Natural killer cell treated with Interleukin-12 subunit alpha and Interleukin-12 subunit beta and Interleukin-15 and Interleukin-18, amount 100 ng/mL, for 72 hours (primary cell): ENCODE measurements around the gene ZNF182. TPM values are rescaled to one million over a fixed set of nuclear protein-coding genes. Genes with fewer than 3 reads are reported as not detected.
"Not testable (repeated sequence)": the region's sequence is repeated elsewhere in the genome, so short reads cannot be mapped to it uniquely, and the experiment has no call there.

ENCODE experiments used
- ATAC-seq, 2 donors: fragments of 150-1000 bp; cut with Tn5 transposase in 1 of 2; sonication (Bioruptor Pico), chemical (Tn5 transposase) in 1 of 2; 2 replicates each; pipeline ENCODE4 v1.10.0; 2021
- DNase-seq: peaks from one replicate; pipeline ENCODE4 v3.0.0; 2022; ENCODE audit warnings: low spot score
- H3K27ac Mint-ChIP-seq, 2 donors: 1 replicate in 1 of 2; 2 replicates in 1 of 2; pipeline ENCODE4 v1.8.0; 2022; ENCODE audit warnings: mixed read lengths in 2 of 2, mild to moderate bottlenecking in 1 of 2, moderate library complexity in 1 of 2
- H3K27me3 Mint-ChIP-seq, 2 donors: 1 replicate in 1 of 2; 2 replicates in 1 of 2; pipeline ENCODE4 v1.8.0; 2022; ENCODE audit warnings: mixed read lengths in 2 of 2
- H3K36me3 Mint-ChIP-seq: one replicate; pipeline ENCODE4 v1.8.0; 2022; ENCODE audit warnings: mixed read lengths
- H3K4me1 Mint-ChIP-seq, 2 donors: 1 replicate in 1 of 2; 2 replicates in 1 of 2; pipeline ENCODE4 v1.8.0; 2022; ENCODE audit warnings: low read depth in 2 of 2, mixed read lengths in 2 of 2, mild to moderate bottlenecking in 1 of 2
- H3K4me3 Mint-ChIP-seq: one replicate; pipeline ENCODE4 v1.8.0; 2022; ENCODE audit warnings: mixed read lengths
- H3K9me3 Mint-ChIP-seq: 2 replicates; pipeline ENCODE4 v1.8.0; 2022; ENCODE audit warnings: mixed read lengths
- total RNA-seq, 2 donors: library from RNA; stranded (reverse); gene quantifications; one replicate each; pipeline ENCODE4 v1.2.3, GENCODE V29; 2022

Gene ZNF182
- 1 to 10 TPM; 6.9 to 7.0 TPM for total RNA-seq

DNA sequence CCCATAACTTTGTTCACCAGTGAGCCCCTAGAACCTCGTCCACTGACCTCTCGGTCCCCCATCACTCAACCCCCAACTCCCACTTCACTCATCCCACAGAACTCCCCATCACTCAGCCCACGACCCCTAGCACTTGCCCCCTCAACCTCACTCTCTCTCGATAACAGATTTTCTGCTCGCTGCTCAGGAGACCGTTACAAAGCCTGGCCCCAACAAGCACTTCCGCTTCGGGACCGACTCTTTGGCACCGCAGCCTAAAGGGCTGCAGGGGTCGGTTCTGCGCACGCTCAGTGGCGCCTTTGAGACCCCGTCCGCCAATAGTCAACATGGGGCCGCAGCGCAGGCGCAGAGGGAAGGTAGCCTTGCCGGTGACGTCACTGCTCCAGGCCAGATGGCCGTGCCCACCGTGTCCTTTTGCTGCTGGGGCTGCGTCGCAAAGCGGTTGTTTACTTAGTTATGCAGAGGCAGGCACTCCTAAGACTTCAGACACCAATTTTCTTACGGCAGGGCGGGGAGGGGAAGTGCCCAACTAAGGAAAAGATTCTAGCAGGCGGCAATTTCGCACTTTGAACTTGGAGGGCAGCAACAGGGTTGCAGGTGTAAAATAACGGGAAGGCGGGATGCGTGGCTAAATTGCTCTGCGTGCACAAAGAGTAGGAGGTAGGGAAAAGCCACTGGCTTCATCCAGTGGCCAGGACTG, at the start of gene ZNF182:
ZNF182 (minus strand) TSS at position 232 of the 700 bp plus-strand sequence. CDS start 1,380 bp downstream, outside the sequence.
- H3K27ac Mint-ChIP-seq = peak within 1 kb of the TSS; percentile 94 to 98
- no peaks in the 10 kb centered on the region for H3K9me3 Mint-ChIP-seq
- DNase-seq = peak; percentile 91
- H3K27me3 Mint-ChIP-seq = peaks cover 0 to 3% of the 10 kb centered on the region in 2 donors
- H3K4me1 Mint-ChIP-seq = peaks cover 13 to 15% of the 10 kb centered on the region in 2 donors
- ATAC-seq = peak; percentile 96 to 98
- no peaks in the 10 kb centered on the region for H3K36me3 Mint-ChIP-seq
- peak within 1 kb of the TSS; percentile 99 for H3K4me3 Mint-ChIP-seq

DNA sequence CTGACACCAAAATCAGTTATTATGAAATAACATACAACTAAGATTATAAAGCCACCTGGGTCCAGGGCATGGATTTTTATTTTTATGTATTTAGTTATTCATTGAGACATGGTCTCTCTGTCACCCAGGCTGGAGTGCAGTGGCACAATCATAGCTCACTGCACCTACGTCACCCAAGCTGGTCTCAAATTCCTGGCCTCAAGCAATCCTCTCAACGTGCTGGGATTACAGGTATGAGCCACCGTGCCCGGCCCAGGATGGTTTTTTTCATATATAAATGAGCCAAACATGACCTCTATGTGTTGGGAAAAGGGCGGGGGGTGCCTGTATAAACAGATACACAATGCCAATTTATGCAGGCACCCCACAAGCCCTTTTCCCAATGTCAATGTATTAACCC, 43.1 kb upstream of the ZNF182 start:
- no peak overlapping the region for H3K27ac Mint-ChIP-seq
- peaks cover 0 to 5% of the 10 kb centered on the region in 2 donors for H3K27me3 Mint-ChIP-seq
- DNase-seq (no peak), ATAC-seq (no peak)
- no peaks in the 10 kb centered on the region for H3K4me1 Mint-ChIP-seq
- H3K36me3 Mint-ChIP-seq = no peaks in the 10 kb centered on the region
- H3K4me3 Mint-ChIP-seq = no peak overlapping the region
- H3K9me3 Mint-ChIP-seq = no peaks in the 10 kb centered on the region

DNA sequence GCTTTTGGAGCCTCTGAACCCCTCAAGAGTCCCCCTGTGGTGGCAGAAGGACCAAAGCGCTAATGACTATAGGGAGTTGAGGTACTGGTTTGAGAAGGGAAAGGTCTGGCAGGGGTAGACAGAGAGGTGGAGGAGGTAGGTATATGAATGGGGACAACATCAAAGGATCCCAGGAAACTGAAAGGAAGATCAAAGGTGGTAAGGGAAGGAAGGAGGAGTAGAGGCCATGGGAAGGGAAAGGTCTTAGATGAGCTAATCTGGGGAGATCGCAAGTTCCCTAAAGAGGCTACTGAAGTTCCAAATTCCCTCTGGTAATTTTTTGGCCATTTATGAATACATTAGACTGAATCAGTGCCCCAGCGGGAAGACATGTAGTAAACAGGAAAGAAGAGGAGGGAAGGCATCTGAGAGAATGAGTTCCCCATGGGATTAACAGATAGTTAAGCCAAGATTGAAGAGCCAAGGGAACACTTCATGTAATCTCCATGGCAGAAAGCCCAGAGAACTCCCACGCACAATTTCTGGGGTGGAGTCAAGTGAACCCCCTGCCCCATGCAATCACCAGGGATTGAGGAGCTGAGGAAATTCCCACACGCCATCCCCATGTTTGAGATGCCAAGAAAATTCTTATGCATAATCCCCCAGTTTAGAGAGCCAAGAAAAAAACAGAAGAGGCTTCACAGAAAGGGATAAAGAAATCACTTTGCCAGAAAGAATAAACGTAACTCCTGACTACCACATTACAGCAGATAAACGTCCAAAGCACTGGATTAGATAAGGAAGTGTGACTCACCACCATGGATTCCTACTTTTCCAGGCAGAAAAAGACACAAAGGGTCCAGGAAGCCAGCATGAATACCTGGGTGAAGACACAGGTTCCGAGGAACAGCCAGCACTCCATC, 41.9 kb upstream of the ZNF182 start:
- H3K36me3 Mint-ChIP-seq = no peaks in the 10 kb centered on the region
- no peaks in the 10 kb centered on the region for H3K9me3 Mint-ChIP-seq
- H3K27me3 Mint-ChIP-seq = peaks cover 0 to 5% of the 10 kb centered on the region in 2 donors
- no peak overlapping the region for H3K4me3 Mint-ChIP-seq
- H3K27ac Mint-ChIP-seq = no peak overlapping the region
- no peaks in the 10 kb centered on the region for H3K4me1 Mint-ChIP-seq
- no peak for ATAC-seq
- no peak for DNase-seq

- ATAC-seq (no peak), DNase-seq (no peak)
- H3K9me3 Mint-ChIP-seq = no peaks in the 10 kb centered on the region
- H3K36me3 Mint-ChIP-seq = no peaks in the 10 kb centered on the region
- peaks cover 0 to 9% of the 10 kb centered on the region in 2 donors for H3K27me3 Mint-ChIP-seq
- H3K27ac Mint-ChIP-seq = no peak overlapping the region
- H3K4me1 Mint-ChIP-seq = no peaks in the 10 kb centered on the region
- no peak overlapping the region for H3K4me3 Mint-ChIP-seq
Observed at GRCh38 chrX:48043056-48043455, 39.3 kb upstream of the ZNF182 start.

DNA sequence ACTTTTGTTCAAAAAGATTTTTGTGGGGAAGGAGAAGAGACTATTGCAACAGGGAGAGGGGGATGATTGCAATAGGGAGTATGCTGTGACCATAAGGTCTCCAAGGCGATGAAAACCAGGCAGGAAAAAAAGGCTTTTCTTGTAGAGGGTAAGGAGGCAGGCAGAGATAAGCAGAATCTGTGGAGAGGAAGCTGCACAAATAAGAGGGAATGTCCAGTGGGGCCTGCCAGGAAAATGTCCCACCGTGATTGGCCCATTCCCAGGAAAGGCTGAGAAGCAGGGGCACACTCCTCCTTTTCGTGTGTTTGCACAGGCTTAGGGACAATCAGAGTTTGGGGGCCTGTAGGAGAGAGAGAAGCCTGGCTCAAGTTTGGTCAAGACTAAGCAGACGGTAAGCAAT, 32.1 kb upstream of the ZNF182 start:
- Mint-ChIP-seq H3K27ac (no peak overlapping the region), H3K9me3 (no peaks in the 10 kb centered on the region), H3K4me1 (no peaks in the 10 kb centered on the region), H3K36me3 (no peaks in the 10 kb centered on the region), H3K27me3 (peaks cover 0 to 8% of the 10 kb centered on the region in 2 donors), H3K4me3 (no peak overlapping the region)
- DNase-seq = no peak
- ATAC-seq = no peak

GRCh38 chrX:48030641-48031173, 26.9 kb upstream of the ZNF182 start:
- H3K27ac Mint-ChIP-seq, ATAC-seq, H3K9me3 Mint-ChIP-seq, H3K4me3 Mint-ChIP-seq, DNase-seq, H3K27me3 Mint-ChIP-seq, H3K4me1 Mint-ChIP-seq, H3K36me3 Mint-ChIP-seq: not testable (repeated sequence)

GRCh38 chrX:48030237-48030636, 26.4 kb upstream of the ZNF182 start:
- ATAC-seq = no peak
- no peaks in the 10 kb centered on the region for H3K9me3 Mint-ChIP-seq
- no peak overlapping the region for H3K27ac Mint-ChIP-seq

GRCh38 chrX:48028091-48028490, 24.3 kb upstream of the ZNF182 start:
- Mint-ChIP-seq H3K9me3 (no peaks in the 10 kb centered on the region), H3K4me3 (no peak overlapping the region), H3K27me3 (no peaks in the 10 kb centered on the region), H3K27ac (no peak overlapping the region), H3K36me3 (no peaks in the 10 kb centered on the region), H3K4me1 (peaks cover 7 to 8% of the 10 kb centered on the region in 2 donors)
- DNase-seq (no peak), ATAC-seq (no peak)

More at GRCh38 chrX:48030237-48030636, 26.4 kb upstream of the ZNF182 start:
- H3K36me3 Mint-ChIP-seq = no peaks in the 10 kb centered on the region
- H3K4me3 Mint-ChIP-seq = no peak overlapping the region
- DNase-seq = no peak
- H3K4me1 Mint-ChIP-seq = peaks cover 7 to 8% of the 10 kb centered on the region in 2 donors
- no peaks in the 10 kb centered on the region for H3K27me3 Mint-ChIP-seq

DNA sequence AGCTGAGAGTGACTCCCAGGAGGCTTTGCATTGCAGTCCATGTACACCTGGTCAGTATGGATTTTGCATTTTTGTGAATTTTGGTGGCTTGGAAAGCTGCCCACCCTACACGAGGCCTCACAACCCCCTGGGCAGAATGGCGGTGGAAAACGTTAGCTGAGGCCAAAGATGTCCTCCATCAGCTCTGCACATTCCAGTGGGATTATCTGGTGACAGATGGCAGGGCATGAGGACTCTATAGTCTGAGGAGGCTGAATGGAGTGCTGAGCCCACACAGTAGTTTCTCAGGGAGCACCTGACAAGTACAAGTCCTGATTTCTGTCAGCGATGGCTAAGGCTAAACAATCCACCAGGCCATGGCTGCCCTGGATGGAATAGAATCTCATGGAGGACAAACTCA, 23.8 kb upstream of the ZNF182 start:
- not testable (repeated sequence) for H3K27me3 Mint-ChIP-seq

DNA sequence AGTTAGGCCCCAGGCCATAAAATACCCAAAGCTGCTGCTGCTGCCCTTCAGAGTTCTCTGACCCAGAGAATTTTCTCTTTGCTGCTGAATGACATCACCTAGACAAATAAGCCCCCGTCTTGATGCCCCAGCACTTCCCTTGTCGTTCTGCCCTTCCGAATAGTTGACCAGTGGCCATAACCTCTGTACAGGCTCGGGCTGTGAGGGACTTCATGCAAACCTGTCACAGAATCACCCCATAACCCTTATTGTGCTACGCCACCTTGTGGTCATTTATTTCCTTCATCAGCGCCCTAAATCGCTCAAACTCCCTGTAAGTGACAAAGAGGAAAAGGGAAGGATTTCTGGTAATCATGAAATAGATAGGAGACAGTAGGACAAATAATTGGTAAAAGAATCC, 21.8 kb upstream of the ZNF182 start:
- H3K27ac Mint-ChIP-seq = no peak overlapping the region
- no peak overlapping the region for H3K4me3 Mint-ChIP-seq
- DNase-seq (peak; percentile 69), ATAC-seq (no peak)
- H3K9me3 Mint-ChIP-seq = peaks cover 3% of the 10 kb centered on the region
- no peaks in the 10 kb centered on the region for H3K27me3 Mint-ChIP-seq
- H3K36me3 Mint-ChIP-seq = no peaks in the 10 kb centered on the region
- peaks cover 18% of the 10 kb centered on the region in 2 donors for H3K4me1 Mint-ChIP-seq

More for the DNA sequence above, 23.8 kb upstream of the ZNF182 start:
- not testable (repeated sequence) for H3K36me3 Mint-ChIP-seq, DNase-seq, ATAC-seq, H3K9me3 Mint-ChIP-seq, H3K4me3 Mint-ChIP-seq, H3K27ac Mint-ChIP-seq
- peaks cover 10 to 12% of the 10 kb centered on the region in 2 donors for H3K4me1 Mint-ChIP-seq

GRCh38 chrX:48022738-48023137, 18.9 kb upstream of the ZNF182 start:
- Mint-ChIP-seq H3K27ac (peak overlapping the region in 1 of 2 donors; percentile 36), H3K4me3 (peak overlapping the region; percentile 66), H3K4me1 (peaks cover 18 to 20% of the 10 kb centered on the region in 2 donors), H3K27me3 (no peaks in the 10 kb centered on the region), H3K9me3 (peaks cover 3% of the 10 kb centered on the region), H3K36me3 (no peaks in the 10 kb centered on the region)
- DNase-seq = no peak
- no peak for ATAC-seq

DNA sequence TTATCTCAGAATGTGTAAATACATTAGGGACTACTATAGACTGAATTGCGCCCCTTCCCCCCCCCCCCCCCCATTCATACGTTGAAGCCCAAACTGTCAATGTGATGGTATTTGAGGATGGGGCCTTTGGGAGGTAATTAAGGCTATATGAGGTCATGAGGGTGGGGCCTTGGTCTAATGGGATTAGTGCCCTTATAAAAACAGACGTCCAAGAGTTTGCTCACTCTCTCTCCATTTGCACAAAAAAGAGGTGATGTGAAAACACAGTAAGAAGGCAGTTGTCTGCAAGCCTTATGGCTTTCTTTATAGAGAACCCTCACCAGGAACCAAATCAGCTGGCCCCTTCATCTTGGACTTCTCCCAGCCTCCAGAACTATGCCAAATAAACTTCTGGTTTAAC, 18.3 kb upstream of the ZNF182 start:
- no peaks in the 10 kb centered on the region for H3K36me3 Mint-ChIP-seq
- H3K4me3 Mint-ChIP-seq = no peak overlapping the region

GRCh38 chrX:48021026-48021900, 17.5 kb upstream of the ZNF182 start:
- H3K27ac Mint-ChIP-seq = peak overlapping the region; percentile 93 to 97
- peaks cover 17 to 18% of the 10 kb centered on the region in 2 donors for H3K4me1 Mint-ChIP-seq
- H3K9me3 Mint-ChIP-seq = peaks cover 3% of the 10 kb centered on the region
- peak overlapping the region; percentile 96 for H3K4me3 Mint-ChIP-seq
- ATAC-seq = peak; percentile 83 to 84
- peak; percentile 75 for DNase-seq
- no peaks in the 10 kb centered on the region for H3K27me3 Mint-ChIP-seq
- H3K36me3 Mint-ChIP-seq = no peaks in the 10 kb centered on the region

More for the DNA sequence above, 18.3 kb upstream of the ZNF182 start:
- peaks cover 3% of the 10 kb centered on the region for H3K9me3 Mint-ChIP-seq
- H3K27ac Mint-ChIP-seq = no peak overlapping the region
- DNase-seq = no peak
- H3K27me3 Mint-ChIP-seq = no peaks in the 10 kb centered on the region
- no peak for ATAC-seq
- peaks cover 18 to 20% of the 10 kb centered on the region in 2 donors for H3K4me1 Mint-ChIP-seq
